GM19397 (cell line): ENCODE measurements around the gene TMEM168.

Experiments
- ATAC-seq: cut with Tn5 transposase; IDR thresholded peaks from one replicate; pipeline ENCODE4 v1.9.1; 2021; ENCODE audit warnings: mild to moderate bottlenecking, moderate library complexity; ENCODE audit not compliant: unreplicated experiment

The TMEM168 gene

GRCh38 chr7:112723416-112723815 lies 66.8 kb downstream of the TMEM168 start:
- ATAC-seq: no peak

- no peak for ATAC-seq
These were observed 68.8 kb downstream of the TMEM168 start for GRCh38 chr7:112721366-112721765.

GRCh38 chr7:112715525-112715924 lies 74.7 kb downstream of the TMEM168 start:
- no peak for ATAC-seq

- ATAC-seq: no peak
These were observed 75.3 kb downstream of the TMEM168 start for GRCh38 chr7:112714917-112715316.
